Measurements from ENCODE around the gene TFDP2.

DNA sequence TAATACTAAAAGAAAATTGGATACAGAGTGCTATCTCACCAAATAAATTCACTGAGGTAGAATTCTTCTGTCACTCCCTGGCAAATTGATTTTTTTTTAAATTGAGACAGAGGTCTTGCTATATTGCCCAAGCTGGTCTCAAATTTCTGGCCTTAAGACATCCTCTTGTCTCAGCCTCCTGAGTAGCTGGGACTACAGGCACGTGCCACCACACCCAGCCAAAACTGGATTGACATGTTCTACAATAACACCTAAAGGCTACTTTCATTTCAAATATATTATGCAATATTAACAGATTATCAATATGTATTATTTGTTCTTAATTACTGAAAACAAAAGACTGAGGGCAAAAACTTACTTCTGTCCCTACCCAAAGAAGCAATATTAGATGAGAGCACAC is 36.7 kb downstream of the TFDP2 start:
- TF ChIP-seq EZH2phosphoT487 (IDR thresholded peaks at IDR 0.05; ENCODE audit: insufficient read depth, low read depth), result no peak
- no peak for TF ChIP-seq EZH2 (IDR thresholded peaks at IDR 0.05; ENCODE audit: insufficient read depth, poor library complexity, severe bottlenecking)

All from GM23248 (cell line).